Left ventricle myocardium inferior (tissue), 1 donor: ENCODE results near the gene DNAJC8. TPM values are rescaled to one million over a fixed set of nuclear protein-coding genes. Genes with fewer than 3 reads are reported as not detected.

Experiments
- DNase-seq: peaks from one replicate; pipeline ENCODE4 v3.0.0-alpha.2; 2020
- H3K27ac ChIP-seq: fragments of 200-600 bp; replicated peaks from 2 replicates; pipeline ENCODE4 v1.8.0; 2021
- H3K27me3 ChIP-seq: fragments of 200-600 bp; 2 replicates; pipeline ENCODE4 v1.8.0; 2021; ENCODE audit warnings: low read depth
- H3K36me3 ChIP-seq: fragments of 200-600 bp; 2 replicates; pipeline ENCODE4 v1.8.0; 2021
- H3K4me1 ChIP-seq: fragments of 200-600 bp; 2 replicates; pipeline ENCODE4 v1.8.0; 2021
- H3K4me3 ChIP-seq: fragments of 200-600 bp; 2 replicates; pipeline ENCODE4 v1.8.0; 2021; ENCODE audit warnings: mild to moderate bottlenecking, moderate library complexity
- H3K9me3 ChIP-seq: fragments of 200-600 bp; replicated peaks from 2 replicates; pipeline ENCODE4 v1.8.0; 2021
- CTCF ChIP-seq: fragments of 200-600 bp; IDR thresholded peaks from 2 replicates; pipeline ENCODE4 v1.8.0; 2021; ENCODE audit warnings: antibody characterized with exemption, mild to moderate bottlenecking, borderline replicate concordance
- intact Hi-C: fragments of 100-400 bp; cut with micrococcal nuclease; formaldehyde crosslinking; loops from one replicate; pipeline ENCODE4 v1.11.0; 2022
- total RNA-seq: library from RNA; stranded (reverse); fragmentation: NEBNext Ultra II Directional; extraction: Animal tissue kit (Norgen Biotek cat#: 25700); gene quantifications from one replicate; pipeline ENCODE4 v1.2.1, GENCODE V29; 2021
- donor health status: DM: no; HTN: yes; CAD: no; lungs with severe emphysema.

Gene DNAJC8
- total RNA-seq, 1 donor from 2014 or later, result 55.3 TPM

GRCh38 chr1:28160782-28161266 lies 72.0 kb downstream of the DNAJC8 start:
- H3K9me3 ChIP-seq, result peaks cover 2% of the 10 kb centered on the region
- no peak for DNase-seq
- TF ChIP-seq CTCF, result no peak

GRCh38 chr1:28159680-28160079 lies 73.1 kb downstream of the DNAJC8 start:
- Histone ChIP-seq H3K27me3 (no peaks in the 10 kb centered on the region), H3K4me1 (peaks cover 30% of the 10 kb centered on the region), H3K27ac (peak overlapping the region; percentile 78), H3K9me3 (no peaks in the 10 kb centered on the region), H3K36me3 (no peaks in the 10 kb centered on the region), H3K4me3 (no peak overlapping the region)
- intact Hi-C loops, result no loop called here
- no peak for DNase-seq
- TF ChIP-seq CTCF, result no peak

More at GRCh38 chr1:28160782-28161266, 72.0 kb downstream of the DNAJC8 start:
- Histone ChIP-seq H3K27me3 (no peaks in the 10 kb centered on the region), H3K27ac (peak overlapping the region; percentile 78), H3K36me3 (no peaks in the 10 kb centered on the region), H3K4me1 (peaks cover 24% of the 10 kb centered on the region), H3K4me3 (no peak overlapping the region)
- intact Hi-C loops, result no loop called here

DNA sequence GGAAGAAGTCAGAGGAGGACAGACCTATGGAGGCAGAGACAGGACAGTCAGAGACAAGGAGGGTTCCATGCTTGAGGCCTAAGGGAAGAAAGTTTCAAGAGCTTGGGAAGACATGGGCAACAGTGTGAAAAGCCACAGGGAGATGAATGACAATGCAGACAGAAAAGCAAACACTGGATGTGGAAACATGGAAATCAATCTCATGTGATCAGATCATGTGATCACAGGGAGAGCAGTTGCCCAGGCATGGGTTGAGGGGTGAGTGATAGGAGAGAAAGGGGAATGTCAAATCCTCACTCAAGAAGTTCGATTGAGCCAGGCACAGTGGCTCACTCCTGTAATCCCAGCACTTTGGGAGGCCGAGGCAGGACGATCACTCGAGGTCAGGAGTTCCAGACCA lies 73.6 kb downstream of the DNAJC8 start:
- no peak for TF ChIP-seq CTCF
- intact Hi-C loops, result no loop called here

GRCh38 chr1:28157894-28158293 lies 74.9 kb downstream of the DNAJC8 start:
- intact Hi-C loops, result no loop called here
- H3K27ac ChIP-seq, result no peak overlapping the region
- H3K9me3 ChIP-seq, result no peaks in the 10 kb centered on the region
- TF ChIP-seq CTCF, result no peak
- no peak for DNase-seq
- peaks cover 30% of the 10 kb centered on the region for H3K4me1 ChIP-seq
- no peaks in the 10 kb centered on the region for H3K36me3 ChIP-seq
- H3K27me3 ChIP-seq, result no peaks in the 10 kb centered on the region
- no peak overlapping the region for H3K4me3 ChIP-seq

More for the DNA sequence above, 73.6 kb downstream of the DNAJC8 start:
- Histone ChIP-seq H3K36me3 (no peaks in the 10 kb centered on the region), H3K27me3 (no peaks in the 10 kb centered on the region), H3K9me3 (no peaks in the 10 kb centered on the region), H3K4me1 (peaks cover 34% of the 10 kb centered on the region), H3K27ac (no peak overlapping the region), H3K4me3 (no peak overlapping the region)
- no peak for DNase-seq

GRCh38 chr1:28156821-28157220 lies 76.0 kb downstream of the DNAJC8 start:
- Histone ChIP-seq H3K9me3 (no peaks in the 10 kb centered on the region), H3K4me3 (no peak overlapping the region), H3K27me3 (no peaks in the 10 kb centered on the region), H3K36me3 (no peaks in the 10 kb centered on the region), H3K27ac (no peak overlapping the region), H3K4me1 (peaks cover 30% of the 10 kb centered on the region)
- no peak for TF ChIP-seq CTCF
- peak; percentile 35 for DNase-seq
- intact Hi-C loops, result no loop called here
